ENCODE data around the gene NAP1L1.

Gene NAP1L1

DNA sequence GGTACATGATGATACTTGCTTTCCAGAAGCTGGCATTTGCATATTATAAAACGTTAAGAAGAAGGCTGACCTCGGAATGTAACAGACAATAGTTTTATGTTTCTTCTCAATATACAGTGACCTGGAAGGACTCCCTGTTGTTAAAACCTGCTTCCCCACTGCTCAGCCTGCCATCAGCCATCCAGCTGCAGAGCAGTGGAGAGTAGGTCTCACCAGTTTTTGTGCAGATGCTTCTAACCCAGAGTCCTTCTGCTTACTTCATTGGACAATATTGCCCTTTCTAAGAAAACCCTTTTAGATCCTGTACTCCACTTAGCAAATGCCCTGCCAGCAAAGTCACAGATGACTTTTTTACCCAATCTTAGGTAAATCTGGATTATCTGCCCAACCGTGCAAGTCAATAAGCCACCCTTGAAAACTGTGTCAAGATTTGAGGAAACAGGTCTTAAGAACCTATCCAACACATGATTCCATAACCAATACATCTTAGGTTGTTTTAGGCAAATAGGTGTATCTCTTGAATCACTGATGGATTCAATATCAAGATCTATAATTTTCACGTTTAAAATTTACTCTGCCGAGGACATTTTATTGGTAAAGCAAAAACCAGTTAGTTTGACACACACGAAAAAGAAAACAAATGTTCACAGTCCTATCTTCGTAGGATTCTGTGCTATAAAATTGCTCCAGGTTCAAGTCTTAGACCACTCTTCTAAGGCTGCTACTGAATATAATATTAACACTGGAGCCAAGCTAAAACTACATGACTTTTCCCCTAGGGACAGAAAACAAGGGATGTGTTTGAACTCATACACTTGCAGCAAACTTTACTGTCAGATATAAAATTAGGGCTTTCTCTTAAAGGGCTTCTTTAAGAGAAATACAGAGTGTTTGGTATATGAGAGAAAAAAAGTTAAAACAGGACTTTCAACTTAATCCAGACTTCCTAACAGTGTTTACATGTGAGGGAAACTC, 58.6 kb downstream of the NAP1L1 start:
- Histone ChIP-seq H3K4me3 (ENCODE audit: low read length) (no peak overlapping the region), H3K9me3 (ENCODE audit: insufficient read depth, low read depth, low read length) (no peaks in the 10 kb centered on the region), H3K27me3 (ENCODE audit: insufficient read depth, low read length) (no peaks in the 10 kb centered on the region; the same call in 1 of the 2 replicates), H3K9ac (ENCODE audit: low read depth, low read length) (no peak overlapping the region), H3K27ac (ENCODE audit: low read length) (no peak overlapping the region), H3K4me1 (ENCODE audit: insufficient read depth, low read length) (peaks cover 9% of the 10 kb centered on the region; the same call in 1 of the 2 replicates), H3K36me3 (ENCODE audit: insufficient read depth, low read depth, low read length) (peaks cover 29% of the 10 kb centered on the region)

DNA sequence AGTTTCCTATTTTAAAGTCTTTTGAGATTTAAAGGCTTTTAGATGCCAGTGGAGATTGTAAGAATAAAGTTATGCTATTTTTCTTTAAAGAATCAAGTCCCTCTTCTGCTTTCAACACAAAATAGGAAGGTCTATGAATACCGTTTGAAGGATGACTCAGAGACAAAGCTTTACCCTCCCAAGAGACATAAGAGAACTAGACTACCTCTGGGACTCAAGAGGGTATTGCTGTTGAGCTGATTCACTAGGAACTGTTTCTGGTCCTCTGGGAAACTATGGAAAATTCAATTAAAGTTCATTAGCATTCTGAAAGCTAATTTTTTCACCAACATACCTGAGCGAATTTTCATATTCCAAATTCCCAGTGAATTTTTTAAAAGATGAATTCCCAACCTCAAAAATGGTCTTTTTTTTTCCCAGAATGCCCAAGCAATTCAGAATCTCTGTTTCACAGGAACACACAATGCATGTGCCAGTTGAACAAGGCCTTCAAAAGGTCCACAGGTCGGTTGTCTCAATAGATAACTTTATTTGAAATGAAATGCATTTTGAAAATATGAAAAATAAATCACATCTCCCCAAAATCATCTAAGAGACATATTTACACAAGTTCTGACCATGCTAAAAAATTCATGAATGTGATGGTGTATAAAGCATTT, 59.4 kb downstream of the NAP1L1 start:
- Histone ChIP-seq H3K9ac (ENCODE audit: low read depth, low read length) (no peak overlapping the region), H3K4me1 (ENCODE audit: insufficient read depth, low read length) (peaks cover 16% of the 10 kb centered on the region; the same call in 1 of the 2 replicates), H3K9me3 (ENCODE audit: insufficient read depth, low read depth, low read length) (no peaks in the 10 kb centered on the region), H3K27ac (ENCODE audit: low read length) (no peak overlapping the region), H3K36me3 (ENCODE audit: insufficient read depth, low read depth, low read length) (peaks cover 29% of the 10 kb centered on the region), H3K4me3 (ENCODE audit: low read length) (no peak overlapping the region), H3K27me3 (ENCODE audit: insufficient read depth, low read length) (no peaks in the 10 kb centered on the region; the same call in 1 of the 2 replicates)

DNA sequence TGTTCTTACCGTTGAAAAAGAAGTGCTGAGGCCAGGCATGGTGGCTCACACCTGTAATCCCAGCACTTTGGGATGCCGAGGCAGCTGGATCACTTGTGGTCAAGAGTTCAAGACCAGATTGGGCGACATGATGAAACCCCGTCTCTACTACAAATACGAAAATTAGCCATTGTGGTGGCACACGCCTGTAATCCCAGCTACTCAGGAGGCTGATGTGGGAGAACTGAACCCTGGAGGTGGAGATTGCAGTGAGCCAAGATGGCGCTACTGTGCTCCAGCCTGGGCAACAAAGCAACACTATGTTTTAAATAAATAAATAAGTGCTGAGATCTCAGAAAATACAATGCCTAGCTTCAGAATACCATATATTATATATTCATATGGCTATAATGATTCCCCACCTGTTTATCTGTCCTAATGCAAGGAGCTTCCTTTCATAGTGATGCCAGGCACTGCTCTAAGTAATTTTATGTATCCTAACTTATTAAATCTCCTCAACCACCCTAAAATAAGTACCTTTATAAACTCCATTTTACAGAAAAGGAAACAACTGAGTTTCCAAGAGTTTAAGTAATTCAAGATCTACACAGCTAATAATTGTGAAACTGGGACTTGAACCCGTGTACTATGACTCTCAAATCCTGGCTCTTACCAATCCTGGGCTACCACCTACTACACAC, 60.2 kb downstream of the NAP1L1 start:
- Histone ChIP-seq H3K4me3 (ENCODE audit: low read length) (no peak overlapping the region), H3K9me3 (ENCODE audit: insufficient read depth, low read depth, low read length) (no peaks in the 10 kb centered on the region), H3K27me3 (ENCODE audit: insufficient read depth, low read length) (no peaks in the 10 kb centered on the region; the same call in 1 of the 2 replicates), H3K9ac (ENCODE audit: low read depth, low read length) (no peak overlapping the region), H3K36me3 (ENCODE audit: insufficient read depth, low read depth, low read length) (peaks cover 23% of the 10 kb centered on the region), H3K4me1 (ENCODE audit: insufficient read depth, low read length) (peaks cover 21% of the 10 kb centered on the region), H3K27ac (ENCODE audit: low read length) (no peak overlapping the region)

DNA sequence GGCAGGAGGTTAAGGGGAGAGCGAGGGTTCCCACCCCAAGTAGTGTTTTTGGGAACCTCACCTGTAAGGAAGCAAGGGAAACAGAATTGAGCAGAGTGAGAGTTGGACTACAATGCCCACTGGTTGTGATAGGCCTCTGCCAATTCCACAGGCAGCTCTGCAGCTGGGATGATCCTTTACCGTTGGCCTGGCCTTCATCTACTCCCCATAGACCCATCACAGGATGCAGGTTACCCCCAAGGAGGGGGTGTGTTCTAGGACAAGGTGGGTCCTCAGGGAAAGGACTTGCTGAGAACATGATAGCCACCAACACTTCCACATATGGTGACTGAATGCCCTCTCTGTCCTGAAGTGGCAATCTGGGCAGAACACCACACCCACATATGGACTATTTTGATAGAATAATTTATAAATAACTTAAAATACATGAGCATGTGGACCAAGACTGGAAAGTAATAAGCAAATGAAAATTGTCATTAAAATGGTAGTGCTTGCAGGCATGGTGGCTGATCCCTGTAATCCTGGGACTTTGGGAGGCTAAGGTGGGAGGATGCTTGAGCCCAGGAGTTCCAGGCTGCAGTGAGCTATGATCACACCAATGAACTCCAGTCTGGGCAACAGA, 61.3 kb downstream of the NAP1L1 start:
- H3K27me3 ChIP-seq (ENCODE audit: insufficient read depth, low read length), result no peaks in the 10 kb centered on the region
- H3K9me3 ChIP-seq (ENCODE audit: insufficient read depth, low read depth, low read length), result no peaks in the 10 kb centered on the region
- H3K9ac ChIP-seq (ENCODE audit: low read depth, low read length), result no peak overlapping the region
- H3K36me3 ChIP-seq (ENCODE audit: insufficient read depth, low read depth, low read length), result peaks cover 12% of the 10 kb centered on the region
- H3K27ac ChIP-seq (ENCODE audit: low read length), result no peak overlapping the region
- H3K4me3 ChIP-seq (ENCODE audit: low read length), result no peak overlapping the region
- H3K4me1 ChIP-seq (ENCODE audit: insufficient read depth, low read length), result peaks cover 27% of the 10 kb centered on the region

DNA sequence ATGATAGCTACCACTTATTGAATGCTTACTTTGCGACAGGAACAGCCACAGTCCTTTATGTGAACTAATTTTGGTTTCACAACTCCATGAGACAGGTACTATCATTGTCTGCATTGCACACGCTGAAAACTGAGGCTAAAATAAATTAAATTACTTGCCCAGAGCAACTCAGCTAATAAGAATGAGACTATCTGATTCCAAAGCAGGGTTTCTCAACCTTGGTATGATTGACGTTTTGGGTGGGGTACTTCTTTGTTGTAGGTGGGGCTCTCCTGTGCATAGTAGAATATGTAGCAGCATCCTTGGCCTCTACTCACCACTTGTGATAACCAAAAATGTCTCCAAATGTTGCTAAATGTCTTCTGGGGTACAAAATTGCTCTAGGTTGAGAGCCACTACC, 62.0 kb downstream of the NAP1L1 start:
- H3K4me1 ChIP-seq (ENCODE audit: insufficient read depth, low read length), result peaks cover 27% of the 10 kb centered on the region
- no peak overlapping the region for H3K9ac ChIP-seq (ENCODE audit: low read depth, low read length)
- no peak overlapping the region for H3K27ac ChIP-seq (ENCODE audit: low read length)
- H3K36me3 ChIP-seq (ENCODE audit: insufficient read depth, low read depth, low read length), result peaks cover 6% of the 10 kb centered on the region; the same call in 1 of the 2 replicates
- H3K4me3 ChIP-seq (ENCODE audit: low read length), result no peak overlapping the region
- H3K9me3 ChIP-seq (ENCODE audit: insufficient read depth, low read depth, low read length), result no peaks in the 10 kb centered on the region
- no peaks in the 10 kb centered on the region for H3K27me3 ChIP-seq (ENCODE audit: insufficient read depth, low read length)

DNA sequence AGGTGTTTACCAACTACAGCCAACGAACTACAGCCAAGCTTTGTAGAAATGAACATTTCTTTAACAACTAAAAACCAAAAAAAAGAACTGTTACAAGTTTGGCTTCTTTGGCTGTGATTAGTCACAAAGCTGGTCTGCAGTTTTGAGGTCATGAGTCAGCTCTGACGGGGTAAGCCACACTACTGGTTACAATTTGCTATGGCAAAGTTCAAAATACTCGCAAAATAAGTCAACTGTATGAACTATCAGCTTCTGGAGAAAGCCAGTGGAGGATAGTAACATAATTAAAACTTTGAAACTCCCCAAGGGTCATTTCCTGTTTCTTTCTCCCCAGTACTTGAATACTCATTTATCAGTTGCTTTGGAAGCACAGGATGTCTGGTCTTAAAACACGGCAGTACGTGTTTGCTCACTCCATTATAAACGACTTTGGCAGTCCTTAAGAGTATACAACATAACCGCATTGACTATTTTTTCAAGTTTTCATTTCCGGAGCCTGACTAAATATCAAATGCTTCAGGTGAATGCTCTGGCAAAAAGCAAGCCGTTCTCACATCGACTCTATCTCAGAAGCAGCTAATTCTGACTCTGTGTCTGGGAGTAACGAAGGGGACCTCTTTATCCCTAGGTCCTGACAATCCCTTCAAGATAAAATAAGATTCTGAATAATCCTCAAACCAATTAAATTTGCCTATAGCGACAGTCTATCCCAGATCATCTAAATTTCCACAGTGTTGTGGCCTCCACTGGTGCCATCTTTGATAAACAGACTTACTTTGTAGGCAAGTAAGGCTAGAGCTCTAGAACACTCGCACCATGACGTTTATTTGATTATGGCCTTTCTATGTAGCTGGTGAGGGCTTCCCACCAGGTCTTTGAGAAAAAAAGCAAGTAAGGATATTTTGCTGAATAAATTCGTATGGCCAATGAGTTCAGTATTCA, 63.5 kb downstream of the NAP1L1 start:
- Histone ChIP-seq H3K27me3 (ENCODE audit: insufficient read depth, low read length) (no peaks in the 10 kb centered on the region), H3K4me3 (ENCODE audit: low read length) (no peak overlapping the region), H3K9ac (ENCODE audit: low read depth, low read length) (no peak overlapping the region; the same call in 1 of the 2 replicates), H3K27ac (ENCODE audit: low read length) (no peak overlapping the region), H3K9me3 (ENCODE audit: insufficient read depth, low read depth, low read length) (no peaks in the 10 kb centered on the region), H3K4me1 (ENCODE audit: insufficient read depth, low read length) (peaks cover 27% of the 10 kb centered on the region), H3K36me3 (ENCODE audit: insufficient read depth, low read depth, low read length) (no peaks in the 10 kb centered on the region)

DNA sequence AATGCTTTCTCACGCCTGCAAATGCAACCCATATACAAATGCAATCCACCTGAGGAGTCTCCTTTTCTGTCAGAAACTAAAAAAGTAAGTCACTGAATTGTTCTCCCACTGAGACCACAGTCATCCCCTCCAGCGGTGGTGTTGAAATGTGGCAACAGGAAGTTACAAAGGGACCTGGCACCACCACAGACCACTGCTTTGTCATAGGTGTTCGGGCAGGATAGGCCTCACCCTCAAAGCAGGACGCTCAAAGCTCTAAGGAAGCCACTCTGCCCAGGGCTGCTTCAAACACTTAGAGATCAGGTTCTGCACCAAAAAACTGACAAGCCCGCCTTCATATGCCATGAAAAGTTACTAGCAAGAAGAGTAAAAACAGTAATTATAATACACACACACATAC, 64.2 kb downstream of the NAP1L1 start:
- no peaks in the 10 kb centered on the region for H3K9me3 ChIP-seq (ENCODE audit: insufficient read depth, low read depth, low read length)
- no peaks in the 10 kb centered on the region for H3K27me3 ChIP-seq (ENCODE audit: insufficient read depth, low read length)
- no peak overlapping the region for H3K27ac ChIP-seq (ENCODE audit: low read length)
- H3K4me3 ChIP-seq (ENCODE audit: low read length), result no peak overlapping the region
- peak overlapping the region; percentile 6; the same call in 1 of the 2 replicates for H3K9ac ChIP-seq (ENCODE audit: low read depth, low read length)
- H3K36me3 ChIP-seq (ENCODE audit: insufficient read depth, low read depth, low read length), result no peaks in the 10 kb centered on the region
- H3K4me1 ChIP-seq (ENCODE audit: insufficient read depth, low read length), result peaks cover 21% of the 10 kb centered on the region

DNA sequence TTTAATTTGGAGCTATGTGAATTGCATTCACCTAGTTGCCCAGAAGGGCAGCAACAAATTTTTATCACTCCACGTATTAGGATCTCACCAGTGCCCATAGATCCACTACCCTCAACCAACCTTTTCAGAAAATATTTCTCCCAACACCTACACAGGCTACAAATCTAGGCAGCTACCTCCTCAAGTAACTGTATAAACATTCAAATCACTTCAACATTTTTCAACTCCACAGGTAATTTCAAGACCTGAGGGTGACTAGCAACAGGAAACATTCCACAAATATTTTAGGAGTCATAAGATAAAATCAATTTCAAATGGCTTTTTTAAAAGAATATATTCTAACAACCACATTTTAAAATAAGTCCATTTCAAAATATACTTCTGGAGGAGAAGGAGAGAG, 65.8 kb downstream of the NAP1L1 start:
- no peak overlapping the region for H3K27ac ChIP-seq (ENCODE audit: low read length)
- peaks cover 21% of the 10 kb centered on the region for H3K4me1 ChIP-seq (ENCODE audit: insufficient read depth, low read length)
- H3K27me3 ChIP-seq (ENCODE audit: insufficient read depth, low read length), result no peaks in the 10 kb centered on the region
- H3K9ac ChIP-seq (ENCODE audit: low read depth, low read length), result no peak overlapping the region
- H3K36me3 ChIP-seq (ENCODE audit: insufficient read depth, low read depth, low read length), result no peaks in the 10 kb centered on the region
- no peaks in the 10 kb centered on the region for H3K9me3 ChIP-seq (ENCODE audit: insufficient read depth, low read depth, low read length)
- no peak overlapping the region for H3K4me3 ChIP-seq (ENCODE audit: low read length)

DNA sequence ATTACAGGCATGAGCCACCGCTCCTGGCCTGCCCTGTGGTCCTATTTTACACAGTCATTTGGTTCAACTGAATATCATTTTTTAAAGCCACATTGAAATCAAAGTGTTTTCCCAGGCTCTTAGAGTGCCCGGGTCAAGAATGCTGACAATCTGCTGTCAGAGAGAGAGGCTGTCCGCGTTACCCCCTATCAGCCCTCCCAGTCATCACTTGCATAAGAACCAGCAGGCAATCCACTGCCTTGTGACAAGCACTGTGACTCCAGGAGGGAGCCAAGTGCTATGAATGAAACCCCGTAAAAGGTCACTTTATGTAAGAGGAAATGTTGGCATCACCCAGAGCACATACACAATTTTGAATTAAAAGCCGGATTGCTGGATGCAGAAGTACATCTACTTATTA, 66.4 kb downstream of the NAP1L1 start:
- Histone ChIP-seq H3K36me3 (ENCODE audit: insufficient read depth, low read depth, low read length) (no peaks in the 10 kb centered on the region), H3K27me3 (ENCODE audit: insufficient read depth, low read length) (no peaks in the 10 kb centered on the region), H3K9ac (ENCODE audit: low read depth, low read length) (no peak overlapping the region), H3K4me3 (ENCODE audit: low read length) (no peak overlapping the region), H3K4me1 (ENCODE audit: insufficient read depth, low read length) (peaks cover 21% of the 10 kb centered on the region), H3K9me3 (ENCODE audit: insufficient read depth, low read depth, low read length) (no peaks in the 10 kb centered on the region), H3K27ac (ENCODE audit: low read length) (no peak overlapping the region)

DNA sequence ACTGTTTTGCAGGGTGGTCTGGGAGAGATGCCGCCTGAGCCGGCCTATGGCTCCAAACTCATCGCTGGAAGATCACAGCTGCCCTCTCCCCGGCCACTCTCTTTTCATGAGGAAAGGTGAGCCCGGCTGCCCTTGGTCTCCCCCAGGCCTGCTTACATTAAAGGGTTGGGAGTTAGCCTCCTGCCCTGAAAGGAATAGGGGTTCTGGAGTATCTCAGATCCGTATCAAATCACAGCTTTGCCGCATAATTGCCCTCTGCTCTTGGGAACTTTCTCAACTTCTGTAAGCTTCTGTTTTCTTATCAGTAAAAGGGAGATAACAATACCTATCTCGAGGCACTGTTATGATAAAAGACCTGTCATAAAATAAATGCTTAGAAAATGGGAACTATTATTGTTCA, 70.5 kb downstream of the NAP1L1 start:
- H3K4me1 ChIP-seq (ENCODE audit: insufficient read depth, low read length), result peaks cover 21% of the 10 kb centered on the region
- H3K27ac ChIP-seq (ENCODE audit: low read length), result no peak overlapping the region
- no peak overlapping the region for H3K4me3 ChIP-seq (ENCODE audit: low read length)

More for the DNA sequence above, 70.5 kb downstream of the NAP1L1 start:
- Histone ChIP-seq H3K27me3 (ENCODE audit: insufficient read depth, low read length) (no peaks in the 10 kb centered on the region), H3K9ac (ENCODE audit: low read depth, low read length) (no peak overlapping the region), H3K36me3 (ENCODE audit: insufficient read depth, low read depth, low read length) (no peaks in the 10 kb centered on the region), H3K9me3 (ENCODE audit: insufficient read depth, low read depth, low read length) (no peaks in the 10 kb centered on the region)

All from iPS-20b (cell line).